Hematopoietic multipotent progenitor cell (in vitro differentiated cells): Measurements from ENCODE around the gene PBX4. TPM values are rescaled to one million over a fixed set of nuclear protein-coding genes. Genes with fewer than 3 reads are reported as not detected.

Experiments
- DNase-seq, 3 donors: peaks; one replicate each; pipeline ENCODE4 v3.0.0-alpha.2; 2011 to 2015; ENCODE audit warnings: low read depth in 2 of 3, low spot score in 2 of 3
- total RNA-seq: library from RNA; depleted of rRNA; stranded (reverse); fragments of >200 nt; gene quantifications from one replicate; pipeline ENCODE4 v1.2.3, GENCODE V29; 2012

PBX4 gene
- total RNA-seq, 1 donor: 4.8 TPM

DNA sequence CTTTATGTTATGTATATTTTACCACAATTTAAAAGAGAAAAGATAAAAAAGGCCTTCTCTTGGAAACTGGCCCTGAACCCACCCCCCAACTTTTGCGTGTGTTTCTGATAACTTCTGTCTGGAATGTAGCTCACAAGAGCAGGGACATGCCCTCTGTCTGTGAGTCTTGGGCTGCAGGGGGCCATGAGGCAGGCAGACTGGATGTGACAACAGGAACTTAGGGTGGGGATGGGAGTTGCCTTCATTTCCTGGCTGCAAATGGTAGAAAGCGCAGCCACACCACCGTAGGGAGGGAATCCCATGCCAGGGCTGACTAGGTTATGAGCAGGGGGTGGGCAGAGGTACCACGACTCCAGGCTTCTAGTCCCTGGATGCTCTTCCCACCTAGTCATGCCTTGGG, 58.6 kb downstream of the PBX4 start:
- peak in 1 of 3 donors; percentile 52 for DNase-seq

DNA sequence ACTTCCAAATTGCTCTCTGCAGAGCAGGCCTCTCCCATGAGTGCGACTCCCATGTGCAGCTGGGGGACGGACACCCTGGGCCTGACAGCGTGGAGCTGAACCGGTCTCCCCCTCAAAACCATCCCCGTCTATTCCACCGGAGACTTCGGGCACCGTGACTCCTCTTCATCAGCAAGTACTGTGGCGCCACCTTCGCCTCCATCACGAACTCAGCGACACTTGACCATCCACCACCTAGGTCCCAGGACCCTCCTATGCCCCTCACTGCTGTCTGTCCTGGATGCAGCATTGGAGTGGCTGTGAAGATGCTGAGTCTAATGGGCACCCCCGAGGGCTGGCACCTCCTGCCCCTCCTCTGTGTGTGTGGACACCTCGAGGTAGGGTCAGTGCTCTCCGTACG, 59.9 kb downstream of the PBX4 start:
- no peak for DNase-seq

DNA sequence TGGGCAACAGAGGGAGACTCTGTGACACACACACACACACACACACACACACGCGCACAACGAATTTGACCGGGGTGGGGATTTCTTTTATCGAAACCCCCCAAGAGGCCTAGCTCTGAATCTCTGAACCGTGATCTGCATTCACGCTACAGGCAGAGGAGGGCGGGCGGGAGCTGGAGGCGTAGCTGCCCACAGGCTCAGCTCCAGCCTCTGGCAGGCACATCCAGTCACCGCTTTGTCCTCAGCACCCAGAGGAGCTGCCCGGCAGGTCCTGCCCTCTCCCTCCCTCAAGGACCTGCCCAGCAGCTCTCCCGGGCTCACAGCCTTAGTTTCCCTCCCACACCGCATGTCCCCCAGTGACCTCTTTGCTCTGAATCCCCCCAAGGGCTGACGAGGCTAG, 60.4 kb downstream of the PBX4 start:
- DNase-seq: no peak

DNA sequence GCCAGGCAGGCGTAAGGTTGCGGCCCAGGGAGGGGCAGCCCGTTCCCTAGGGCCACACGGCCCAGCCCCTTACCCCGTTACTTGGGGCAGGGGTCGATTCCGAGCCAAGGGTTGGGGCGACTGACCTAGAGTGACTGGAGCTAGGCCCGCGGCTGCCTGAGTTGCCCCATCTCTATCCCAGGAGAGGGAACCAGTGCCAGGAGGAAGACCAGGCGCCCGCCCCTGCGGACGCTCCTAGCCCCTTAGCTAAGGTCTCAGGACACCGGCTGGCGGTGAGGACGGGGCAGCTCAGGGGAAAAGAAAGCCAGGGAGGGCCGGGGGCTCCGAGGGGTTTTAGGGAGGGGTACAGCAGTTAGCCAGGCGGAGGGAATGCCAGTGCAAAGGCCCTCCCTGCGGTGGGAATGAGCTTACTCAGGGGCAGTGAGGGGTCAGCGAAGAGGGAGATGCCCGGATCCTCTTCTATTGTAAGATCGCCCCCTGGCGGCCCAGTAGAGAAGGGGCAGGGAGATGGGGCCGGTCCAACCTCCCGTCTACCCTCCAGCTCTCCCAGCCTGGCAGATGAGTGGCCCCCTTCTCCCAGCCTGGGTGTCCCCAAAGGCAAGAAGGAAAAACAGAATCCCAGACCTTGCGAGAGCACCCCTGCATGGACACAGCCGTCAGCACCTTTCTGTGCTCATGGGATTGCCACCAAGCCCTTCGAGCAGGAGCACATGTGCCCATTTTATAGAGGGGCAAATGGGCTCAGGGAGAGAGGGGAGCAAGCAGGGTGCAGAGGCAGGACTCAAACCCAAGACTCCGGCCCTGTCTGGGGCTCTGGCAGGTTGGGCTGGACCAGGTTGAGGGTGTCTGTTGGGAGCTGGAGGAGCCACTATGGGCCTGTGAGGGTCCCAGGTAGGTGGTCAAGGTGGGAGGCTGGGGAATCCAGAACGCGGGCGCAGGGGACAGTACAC, 64.1 kb downstream of the PBX4 start:
- DNase-seq: peak in 1 of 3 donors; percentile 31

DNA sequence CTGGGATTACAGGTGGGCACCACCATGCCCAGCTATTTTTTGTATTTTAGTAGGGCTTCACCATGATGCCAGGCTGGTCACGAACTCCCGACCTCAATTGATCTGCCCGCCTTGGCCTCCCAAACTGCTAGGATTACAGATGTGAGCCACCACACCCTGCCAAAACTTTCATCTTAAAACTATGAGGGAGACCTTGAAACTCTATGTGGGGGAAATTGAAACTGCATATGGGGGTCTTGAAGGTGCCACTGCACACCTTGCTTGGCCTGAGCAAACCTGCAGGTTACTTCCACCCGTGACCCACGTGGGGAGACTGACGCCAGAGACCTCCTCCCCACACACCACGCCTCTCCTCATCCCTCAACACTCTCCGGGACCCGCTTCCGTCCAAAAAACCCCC, 64.8 kb downstream of the PBX4 start:
- no peak for DNase-seq

DNA sequence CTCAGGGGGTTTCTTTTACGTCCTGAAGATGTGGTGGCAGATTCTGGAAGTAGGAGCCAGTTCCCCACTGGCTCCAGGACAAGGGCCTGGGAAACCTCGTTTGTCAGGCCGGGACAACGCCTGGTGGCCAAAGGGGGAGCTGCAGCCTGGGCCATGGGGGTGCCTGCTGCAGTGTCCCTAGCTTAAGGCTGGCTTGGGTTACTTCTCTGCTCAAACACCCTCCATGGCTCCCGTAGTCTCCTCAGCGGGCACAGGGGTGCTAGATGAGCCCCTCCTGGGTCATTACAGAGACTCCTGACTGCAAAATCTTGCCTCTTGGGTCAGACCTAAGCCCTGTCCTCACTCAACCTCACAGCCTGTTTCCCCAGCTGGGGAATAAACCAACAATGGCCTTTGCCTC, 65.7 kb downstream of the PBX4 start:
- DNase-seq: no peak

DNA sequence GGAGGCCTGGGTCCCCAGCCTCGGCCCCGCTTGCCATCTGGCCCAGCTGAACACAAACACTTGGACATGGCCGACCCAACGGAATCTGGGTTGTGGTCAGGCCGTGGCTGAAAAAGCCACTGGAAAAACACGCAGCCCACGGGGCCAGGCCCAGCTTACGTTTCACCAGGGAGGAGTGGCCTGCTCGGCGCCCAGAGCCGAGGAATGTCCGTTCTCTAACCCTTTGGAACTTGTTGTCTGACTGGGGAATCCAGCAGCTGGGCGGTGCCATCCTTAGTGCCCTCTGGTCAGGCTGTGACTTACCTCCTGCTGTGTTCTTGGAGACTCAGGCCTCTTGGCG, 66.7 kb downstream of the PBX4 start:
- no peak for DNase-seq

DNA sequence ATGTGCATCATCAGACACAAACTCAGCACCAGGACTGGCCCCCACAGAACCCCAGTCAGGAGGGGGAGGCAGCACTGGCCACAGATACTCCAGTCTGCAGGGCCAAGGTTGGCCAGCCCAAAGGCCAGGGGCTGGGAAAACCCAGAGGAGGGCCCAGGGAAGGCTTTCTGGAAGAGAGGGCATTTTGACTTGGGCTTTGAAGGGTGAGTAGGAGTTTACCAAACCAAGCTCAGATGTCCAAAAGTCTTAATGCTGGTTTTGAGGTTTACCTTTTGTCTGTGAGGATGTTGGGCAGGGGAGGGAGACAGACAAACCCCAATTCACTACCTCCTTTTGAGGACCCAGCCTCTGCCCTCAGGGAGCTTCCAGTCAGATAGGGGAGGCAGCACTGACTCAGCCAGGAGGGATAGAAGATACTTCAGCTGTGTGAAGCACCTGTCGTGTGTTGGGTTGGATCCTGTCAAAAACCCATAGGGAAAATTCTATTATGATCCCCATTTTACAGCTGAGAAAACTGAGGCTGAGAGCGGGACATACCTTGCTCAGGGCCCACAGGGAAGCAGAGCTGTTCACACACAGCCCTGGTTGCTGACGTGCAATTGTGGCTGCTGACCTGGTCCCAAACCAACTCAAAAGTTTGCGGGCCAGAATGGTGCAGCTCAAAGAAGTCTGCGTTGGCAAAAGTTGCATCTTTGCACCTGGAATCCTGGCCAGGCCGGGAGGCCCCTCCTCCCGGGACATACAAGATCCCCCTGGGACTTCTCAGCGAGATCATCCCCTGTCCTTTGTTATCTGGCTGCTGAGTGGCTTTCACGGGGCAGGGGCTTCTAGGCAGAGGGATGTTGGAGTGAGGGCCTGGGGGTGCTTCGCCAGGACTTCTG, 67.3 kb downstream of the PBX4 start:
- DNase-seq: no peak

DNA sequence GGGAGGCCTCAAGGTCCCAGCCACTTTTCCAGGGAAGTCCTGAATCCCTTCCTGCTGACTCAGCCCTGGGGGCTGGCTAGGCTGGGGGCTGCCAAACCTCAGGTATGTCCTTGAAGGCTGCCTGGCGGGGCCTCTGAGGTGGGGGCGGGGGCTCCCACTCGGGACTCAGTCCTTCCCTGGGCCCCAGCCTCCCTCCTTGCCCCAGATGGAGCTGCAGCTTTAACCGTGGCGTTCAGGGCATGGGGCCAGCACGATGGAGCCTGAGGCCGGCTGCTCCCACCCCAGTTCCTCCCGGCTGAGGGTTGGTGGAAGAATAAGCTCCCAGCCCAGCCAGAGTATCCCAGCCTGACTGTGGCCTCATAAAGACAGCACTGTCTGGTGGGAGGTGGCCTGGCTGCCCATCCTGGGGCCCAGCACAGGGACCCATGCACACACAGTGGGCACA, 68.0 kb downstream of the PBX4 start:
- no peak for DNase-seq

DNA sequence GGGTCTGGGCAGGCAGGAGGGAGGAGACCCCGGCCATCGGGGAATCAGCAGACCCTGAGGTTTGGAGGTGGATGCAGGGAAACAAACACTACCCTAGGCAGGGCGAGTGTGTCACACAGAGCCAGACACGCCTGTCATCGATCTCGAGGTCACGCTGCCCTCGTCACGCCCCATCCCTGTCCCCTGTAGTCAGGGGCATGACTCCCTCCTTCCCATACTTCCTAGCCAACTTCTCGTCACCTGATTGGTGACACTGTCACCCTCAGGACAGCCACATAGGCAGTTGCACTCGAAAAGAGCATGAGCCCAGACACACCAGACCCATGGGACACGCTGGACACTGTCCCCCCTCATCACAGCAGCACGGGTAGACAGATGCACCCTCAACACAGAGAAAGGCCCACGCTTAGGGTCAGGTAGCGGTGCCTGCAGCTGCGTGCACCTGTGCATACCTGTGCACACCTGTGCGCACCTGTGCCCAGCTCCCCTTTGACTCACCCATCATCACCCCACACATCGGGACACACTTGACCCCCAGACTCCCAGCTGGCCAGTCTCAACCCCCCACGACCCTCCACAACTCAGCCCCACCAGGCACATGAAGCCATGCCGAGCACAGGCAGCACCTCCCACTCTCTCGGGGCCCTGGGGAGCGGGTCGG, 68.6 kb downstream of the PBX4 start:
- no peak for DNase-seq

DNA sequence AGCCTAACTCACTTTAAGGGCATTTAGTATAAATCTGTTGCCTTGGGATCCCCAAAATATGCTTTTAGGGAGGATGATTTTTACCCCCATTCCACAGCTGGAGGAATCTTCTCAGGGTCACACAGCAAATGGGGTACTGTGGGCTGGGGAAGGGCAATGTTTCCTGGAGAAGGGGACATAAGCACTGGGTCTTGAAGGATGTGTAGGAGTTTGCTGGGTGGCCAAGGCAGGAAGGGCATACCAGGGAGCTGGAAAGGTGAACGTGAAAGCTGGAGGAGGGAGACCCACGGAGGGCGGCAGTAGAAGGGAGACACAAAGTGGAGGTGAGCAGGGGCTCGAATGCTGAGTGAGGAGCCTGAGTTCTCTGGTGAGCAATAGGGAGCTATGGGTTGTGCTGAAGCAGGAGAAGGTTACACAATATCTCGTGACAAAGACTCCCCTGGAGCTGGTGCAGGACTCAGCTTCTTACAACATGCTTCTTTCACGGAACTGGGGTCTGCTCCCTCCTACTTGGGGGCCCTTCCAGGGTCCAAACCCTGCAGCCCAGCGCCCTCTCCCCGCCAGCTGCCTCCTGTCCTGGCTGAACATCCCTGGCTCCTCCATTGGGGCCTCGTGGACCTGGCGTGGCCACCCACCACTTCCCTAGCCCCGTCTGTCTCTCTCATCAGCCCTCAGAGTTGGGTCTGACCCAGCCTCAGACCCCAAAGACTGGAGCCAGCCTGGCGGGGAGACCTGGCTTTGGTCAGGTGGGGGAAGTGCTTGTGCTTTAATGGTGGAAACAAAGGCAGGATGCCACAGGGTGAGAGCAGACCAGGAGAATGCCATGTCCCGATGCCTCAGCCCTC, 69.3 kb downstream of the PBX4 start:
- no peak for DNase-seq

DNA sequence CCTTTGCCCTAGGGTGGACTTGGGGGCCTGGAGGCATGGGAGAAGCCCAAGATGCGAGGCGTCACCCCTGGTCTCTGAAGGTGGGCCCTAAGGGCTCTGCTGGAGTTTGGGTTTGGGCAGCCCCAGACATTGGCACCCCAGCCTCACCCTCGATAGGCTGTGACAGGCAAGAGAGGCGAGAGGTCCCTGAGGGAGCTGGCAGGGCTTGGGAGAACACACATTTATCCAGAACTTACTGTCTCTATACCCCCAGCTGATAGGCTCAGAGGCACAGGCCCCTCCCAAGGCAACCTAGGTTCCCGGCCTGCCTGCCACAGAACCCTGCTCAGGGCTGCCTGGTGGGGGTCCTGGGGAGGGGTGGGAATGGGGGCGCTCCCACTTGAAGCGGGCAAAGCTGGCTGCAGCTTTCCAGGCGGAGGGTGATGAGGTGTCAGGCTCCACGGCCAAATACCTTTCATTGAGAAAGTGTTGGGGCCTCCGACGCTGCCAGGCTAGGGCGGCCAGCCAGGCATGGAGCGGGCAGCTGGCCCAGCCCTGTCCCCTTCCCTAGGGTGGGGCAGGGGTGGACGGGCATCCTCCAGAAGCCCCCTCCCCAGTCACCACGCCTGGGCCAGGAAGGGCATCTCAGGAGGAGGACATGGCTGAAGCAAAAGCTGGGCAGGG, 70.7 kb downstream of the PBX4 start:
- no peak for DNase-seq

DNA sequence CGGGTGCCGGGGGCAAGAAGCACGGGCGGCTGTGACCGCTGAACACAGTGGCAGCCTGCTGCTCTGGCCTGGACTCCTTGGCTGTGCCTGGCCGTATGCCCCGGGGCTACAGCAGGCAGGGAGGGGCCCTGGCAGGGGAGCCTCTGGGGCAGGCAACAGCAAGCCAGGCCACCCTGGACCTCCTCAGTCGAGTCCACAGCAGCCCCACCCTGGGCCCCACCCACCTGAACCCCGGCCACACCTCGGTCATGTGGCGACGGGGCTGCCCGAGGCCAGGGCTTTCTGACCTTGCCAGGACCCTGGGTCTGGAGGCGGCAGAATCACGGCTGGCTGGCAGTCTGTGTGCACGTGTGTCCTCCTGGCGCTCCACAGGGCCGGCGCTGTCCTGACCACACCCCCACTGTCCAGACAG, 71.7 kb downstream of the PBX4 start:
- no peak for DNase-seq

DNA sequence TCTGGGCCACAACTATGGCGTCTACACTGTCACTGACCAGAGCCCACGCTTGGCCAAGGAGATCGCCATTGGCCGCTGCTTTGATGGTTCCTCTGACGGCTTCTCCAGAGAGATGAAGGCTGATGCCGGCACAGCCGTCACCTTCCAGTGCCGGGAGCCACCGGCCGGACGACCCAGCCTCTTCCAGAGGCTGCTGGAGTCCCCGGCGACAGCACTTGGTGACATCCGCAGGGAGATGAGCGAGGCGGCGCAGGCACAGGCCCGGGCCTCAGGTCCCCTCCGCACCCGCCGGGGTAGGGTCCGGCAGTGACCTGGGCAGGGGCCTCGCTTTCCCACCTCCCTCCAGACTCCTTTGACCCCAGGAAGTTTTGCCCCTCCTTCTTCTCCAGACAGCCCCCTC, 72.8 kb downstream of the PBX4 start:
- no peak for DNase-seq

DNA sequence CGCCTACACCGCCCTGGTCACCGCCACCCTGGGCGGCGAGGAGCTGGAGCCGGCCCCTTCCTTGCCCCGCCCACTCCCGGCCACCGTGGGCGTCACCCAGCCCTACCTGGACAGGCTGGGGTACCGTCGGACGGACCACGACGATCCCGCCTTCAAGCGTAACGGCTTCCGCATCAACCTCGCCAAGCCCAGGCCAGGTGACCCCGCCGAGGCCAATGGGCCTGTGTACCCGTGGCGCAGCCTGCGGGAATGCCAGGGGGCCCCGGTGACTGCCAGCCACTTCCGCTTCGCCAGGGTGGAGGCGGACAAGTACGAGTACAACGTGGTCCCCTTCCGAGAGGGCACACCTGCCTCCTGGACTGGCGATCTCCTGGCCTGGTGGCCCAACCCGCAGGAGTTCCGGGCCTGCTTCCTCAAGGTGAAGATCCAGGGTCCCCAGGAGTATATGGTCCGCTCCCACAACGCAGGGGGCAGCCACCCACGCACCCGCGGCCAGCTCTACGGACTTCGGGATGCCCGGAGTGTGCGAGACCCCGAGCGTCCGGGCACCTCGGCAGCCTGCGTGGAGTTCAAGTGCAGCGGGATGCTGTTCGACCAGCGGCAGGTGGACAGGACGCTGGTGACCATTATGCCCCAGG, 73.4 kb downstream of the PBX4 start:
- DNase-seq: no peak

DNA sequence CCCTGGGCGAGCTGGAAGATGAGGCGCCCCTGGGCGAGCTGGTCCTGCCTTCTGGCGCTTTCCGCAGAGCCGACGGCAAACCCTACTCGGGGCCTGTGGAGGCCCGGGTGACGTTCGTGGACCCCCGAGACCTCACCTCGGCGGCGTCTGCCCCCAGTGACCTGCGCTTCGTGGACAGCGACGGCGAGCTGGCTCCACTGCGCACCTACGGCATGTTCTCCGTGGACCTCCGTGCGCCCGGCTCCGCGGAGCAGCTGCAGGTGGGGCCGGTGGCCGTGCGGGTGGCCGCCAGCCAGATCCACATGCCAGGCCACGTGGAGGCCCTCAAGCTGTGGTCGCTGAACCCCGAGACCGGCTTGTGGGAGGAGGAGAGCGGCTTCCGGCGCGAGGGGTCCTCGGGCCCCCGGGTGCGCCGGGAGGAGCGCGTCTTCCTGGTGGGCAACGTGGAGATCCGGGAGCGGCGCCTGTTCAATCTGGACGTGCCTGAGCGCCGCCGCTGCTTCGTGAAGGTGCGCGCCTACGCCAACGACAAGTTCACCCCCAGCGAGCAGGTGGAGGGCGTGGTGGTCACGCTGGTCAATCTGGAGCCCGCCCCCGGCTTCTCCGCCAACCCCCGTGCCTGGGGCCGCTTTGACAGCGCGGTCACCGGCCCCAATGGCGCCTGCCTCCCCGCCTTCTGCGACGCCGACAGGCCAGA, 74.1 kb downstream of the PBX4 start:
- no peak for DNase-seq

DNA sequence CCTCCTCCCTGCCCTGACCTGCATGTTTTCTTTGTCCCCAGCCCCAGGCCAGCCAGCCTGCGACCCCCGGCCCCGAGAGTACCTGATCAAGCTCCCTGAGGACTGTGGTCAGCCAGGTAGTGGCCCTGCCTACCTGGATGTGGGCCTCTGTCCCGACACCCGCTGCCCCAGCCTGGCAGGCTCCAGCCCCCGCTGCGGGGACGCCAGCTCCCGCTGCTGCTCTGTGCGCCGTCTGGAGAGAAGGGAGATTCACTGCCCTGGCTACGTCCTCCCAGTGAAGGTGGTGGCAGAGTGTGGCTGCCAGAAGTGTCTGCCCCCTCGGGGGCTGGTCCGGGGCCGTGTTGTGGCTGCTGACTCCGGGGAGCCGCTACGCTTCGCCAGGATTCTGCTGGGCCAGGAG, 74.8 kb downstream of the PBX4 start:
- no peak for DNase-seq

DNA sequence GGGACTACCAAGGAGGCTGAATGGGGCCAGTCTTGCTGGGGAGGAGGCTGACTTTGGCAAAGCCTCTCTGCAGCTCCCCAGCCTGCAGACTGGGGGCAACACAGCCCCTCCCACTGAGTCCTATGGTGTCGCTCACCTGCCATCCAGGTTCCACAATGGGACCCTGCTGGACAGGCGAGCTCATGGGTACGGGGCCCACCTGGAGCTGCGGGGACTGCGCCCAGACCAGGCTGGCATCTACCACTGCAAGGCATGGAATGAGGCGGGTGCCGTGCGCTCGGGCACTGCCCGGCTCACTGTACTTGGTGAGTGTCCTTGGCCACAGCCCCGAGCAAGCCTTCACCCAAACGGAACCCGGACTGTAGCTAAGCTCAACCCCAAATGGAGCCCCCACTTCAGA, 75.4 kb downstream of the PBX4 start:
- DNase-seq: no peak

DNA sequence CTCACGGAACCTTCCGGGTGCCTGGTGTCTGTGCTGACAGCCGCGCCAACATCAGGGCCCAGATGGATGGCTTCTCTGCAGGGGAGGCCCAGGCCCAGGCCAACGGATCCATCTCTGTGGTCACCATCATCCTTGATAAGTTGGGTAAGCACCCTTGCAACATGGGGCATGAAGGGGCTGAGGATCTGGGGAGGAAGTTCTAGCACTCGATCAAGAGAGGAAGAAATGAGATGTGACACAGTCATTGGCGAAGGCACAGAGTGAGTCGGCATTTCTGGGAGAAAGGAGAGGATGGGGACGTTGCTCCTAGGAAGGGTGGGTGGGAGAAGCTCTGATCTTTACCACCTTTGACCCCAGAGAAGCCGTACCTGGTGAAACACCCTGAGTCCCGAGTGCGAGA, 76.0 kb downstream of the PBX4 start:
- DNase-seq: no peak
